Measurements from ENCODE around the gene SETD7.
A peak's percentile ranks its signal among the peaks of the same experiment; 100 is the strongest.

Gene SETD7

DNA sequence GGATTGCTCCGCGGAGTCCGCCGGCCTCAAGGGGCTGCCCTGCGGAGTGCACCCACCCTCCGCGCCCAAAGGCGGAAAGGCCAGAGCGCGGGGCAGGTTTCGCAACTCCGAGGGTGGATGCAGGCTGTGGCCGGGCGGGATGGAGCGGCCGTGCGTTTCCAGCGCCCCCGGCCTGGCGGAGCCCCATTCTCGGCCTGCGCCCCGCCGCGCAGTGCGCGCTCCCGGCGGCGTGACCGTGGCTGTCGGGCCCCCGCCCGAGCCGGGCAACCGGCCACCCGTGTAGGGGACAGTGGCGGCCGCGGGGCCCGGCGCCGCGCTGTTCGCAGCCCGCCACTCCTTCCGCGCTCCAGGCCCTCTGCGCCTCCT is 331 bp downstream of the SETD7 start:
- Histone ChIP-seq H3K27ac (ENCODE audit: low read depth, low read length, poor library complexity, severe bottlenecking) (peak overlapping the region; percentile 71), H3K4me1 (ENCODE audit: insufficient read depth, low read length, severe bottlenecking) (peaks cover 62% of the 10 kb centered on the region), H3K27me3 (ENCODE audit: insufficient read depth, low read length) (no peaks in the 10 kb centered on the region)

DNA sequence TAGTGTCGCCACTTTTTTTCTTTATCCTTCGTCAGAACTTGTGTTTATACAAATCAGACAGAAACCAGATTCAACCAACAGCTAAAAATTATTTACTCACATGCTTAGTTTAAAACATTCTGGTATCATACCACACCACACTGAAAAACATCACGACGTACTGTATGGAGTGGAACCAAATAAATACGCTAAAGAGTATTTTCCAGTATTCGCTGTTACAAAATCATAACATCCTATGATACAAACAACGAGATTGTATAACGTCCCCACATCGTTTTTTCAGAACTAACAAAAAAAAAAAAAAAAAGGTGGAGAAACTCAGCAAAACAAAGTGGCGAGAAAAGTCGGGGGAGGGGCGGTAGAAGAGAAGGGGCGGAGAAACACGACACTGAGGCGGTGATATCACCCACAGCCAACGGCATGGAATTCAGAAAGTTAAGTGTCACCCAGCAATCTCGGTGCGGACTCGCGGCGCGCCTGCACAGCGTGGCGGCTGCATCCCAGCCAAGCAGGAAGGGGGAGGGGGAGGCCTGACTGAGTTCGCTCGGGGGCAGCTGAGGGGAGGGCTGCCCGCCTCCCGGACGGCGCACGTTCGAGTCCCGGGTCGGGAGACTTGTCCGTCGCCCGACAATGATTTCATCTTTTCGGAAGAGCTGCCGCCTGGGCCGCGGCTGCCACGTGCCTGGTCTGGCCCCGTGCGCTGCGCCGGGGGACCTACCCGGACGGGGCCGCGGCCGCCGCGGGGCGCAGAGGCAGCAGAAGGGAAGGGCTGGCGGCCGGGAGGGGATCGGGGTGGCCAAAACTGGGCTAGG is 920 bp downstream of the SETD7 start:
- H2AFZ ChIP-seq (ENCODE audit: low read length): peak overlapping the region; percentile 38
- H3K4me2 ChIP-seq (ENCODE audit: low read length): peak overlapping the region; percentile 76
- peak overlapping the region; percentile 87 for H3K4me3 ChIP-seq (ENCODE audit: low read depth, low read length, poor library complexity, severe bottlenecking)
- H3K9me2 ChIP-seq (ENCODE audit: low read depth, low read length): no peaks in the 10 kb centered on the region
- peaks cover 4% of the 10 kb centered on the region; the same call in 1 of the 2 replicates for H3F3A ChIP-seq (ENCODE audit: insufficient read depth, low read length)
- no peaks in the 10 kb centered on the region for H3K36me3 ChIP-seq (ENCODE audit: insufficient read depth, low read length)
- peaks cover 49% of the 10 kb centered on the region for H3K79me2 ChIP-seq (ENCODE audit: insufficient read depth, low read length)
- TF ChIP-seq EZH2 (IDR thresholded peaks at IDR 0.05; ENCODE audit: borderline replicate concordance, low read length): no peak
- TF ChIP-seq, protein P1, sequence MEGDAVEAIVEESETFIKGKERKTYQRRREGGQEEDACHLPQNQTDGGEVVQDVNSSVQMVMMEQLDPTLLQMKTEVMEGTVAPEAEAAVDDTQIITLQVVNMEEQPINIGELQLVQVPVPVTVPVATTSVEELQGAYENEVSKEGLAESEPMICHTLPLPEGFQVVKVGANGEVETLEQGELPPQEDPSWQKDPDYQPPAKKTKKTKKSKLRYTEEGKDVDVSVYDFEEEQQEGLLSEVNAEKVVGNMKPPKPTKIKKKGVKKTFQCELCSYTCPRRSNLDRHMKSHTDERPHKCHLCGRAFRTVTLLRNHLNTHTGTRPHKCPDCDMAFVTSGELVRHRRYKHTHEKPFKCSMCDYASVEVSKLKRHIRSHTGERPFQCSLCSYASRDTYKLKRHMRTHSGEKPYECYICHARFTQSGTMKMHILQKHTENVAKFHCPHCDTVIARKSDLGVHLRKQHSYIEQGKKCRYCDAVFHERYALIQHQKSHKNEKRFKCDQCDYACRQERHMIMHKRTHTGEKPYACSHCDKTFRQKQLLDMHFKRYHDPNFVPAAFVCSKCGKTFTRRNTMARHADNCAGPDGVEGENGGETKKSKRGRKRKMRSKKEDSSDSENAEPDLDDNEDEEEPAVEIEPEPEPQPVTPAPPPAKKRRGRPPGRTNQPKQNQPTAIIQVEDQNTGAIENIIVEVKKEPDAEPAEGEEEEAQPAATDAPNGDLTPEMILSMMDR (IDR thresholded peaks at IDR 0.05; ENCODE audit: low read length): no peak
- peak overlapping the region; percentile 52 for H3K27ac ChIP-seq (ENCODE audit: low read depth, low read length, poor library complexity, severe bottlenecking)
- peak overlapping the region; percentile 71 for H3K9ac ChIP-seq (ENCODE audit: low read length)
- no peaks in the 10 kb centered on the region for H3K27me3 ChIP-seq (ENCODE audit: insufficient read depth, low read length)
- H3K9me3 ChIP-seq (ENCODE audit: low read length): no peaks in the 10 kb centered on the region
- H3K4me1 ChIP-seq (ENCODE audit: insufficient read depth, low read length, severe bottlenecking): peaks cover 60% of the 10 kb centered on the region
- H4K20me1 ChIP-seq (ENCODE audit: insufficient read depth, low read length): no peaks in the 10 kb centered on the region

More for the DNA sequence above, 331 bp downstream of the SETD7 start:
- H3K9me2 ChIP-seq (ENCODE audit: low read depth, low read length): no peaks in the 10 kb centered on the region
- no peaks in the 10 kb centered on the region for H3K36me3 ChIP-seq (ENCODE audit: insufficient read depth, low read length)
- H3K9me3 ChIP-seq (ENCODE audit: low read length): no peaks in the 10 kb centered on the region
- peak overlapping the region; percentile 76 for H3K4me2 ChIP-seq (ENCODE audit: low read length)
- H2AFZ ChIP-seq (ENCODE audit: low read length): no peak overlapping the region
- peaks cover 4% of the 10 kb centered on the region; the same call in 1 of the 2 replicates for H3F3A ChIP-seq (ENCODE audit: insufficient read depth, low read length)
- peaks cover 44% of the 10 kb centered on the region for H3K79me2 ChIP-seq (ENCODE audit: insufficient read depth, low read length)
- TF ChIP-seq, protein P1 (IDR thresholded peaks at IDR 0.05; ENCODE audit: low read length): no peak
- TF ChIP-seq EZH2 (IDR thresholded peaks at IDR 0.05; ENCODE audit: borderline replicate concordance, low read length): no peak
- H4K20me1 ChIP-seq (ENCODE audit: insufficient read depth, low read length): no peaks in the 10 kb centered on the region
- H3K4me3 ChIP-seq (ENCODE audit: low read depth, low read length, poor library complexity, severe bottlenecking): peak overlapping the region; percentile 87
- H3K9ac ChIP-seq (ENCODE audit: low read length): peak overlapping the region; percentile 71

DNA sequence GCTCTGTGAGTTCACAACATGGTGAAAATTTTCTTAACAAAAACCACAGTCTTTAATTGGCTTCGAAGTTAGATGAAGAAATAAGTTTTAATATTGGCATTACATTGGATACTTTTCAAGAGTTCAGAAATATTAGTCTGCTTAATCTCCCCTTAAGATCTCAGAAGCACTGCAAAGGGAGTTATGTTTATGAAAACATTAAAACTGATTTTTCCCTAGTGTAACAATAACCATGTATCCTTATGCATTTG is 1.5 kb downstream of the SETD7 start:
- Histone ChIP-seq H3K9ac (ENCODE audit: low read length) (peak overlapping the region; percentile 71), H3F3A (ENCODE audit: insufficient read depth, low read length) (peaks cover 4% of the 10 kb centered on the region; the same call in 1 of the 2 replicates), H3K9me2 (ENCODE audit: low read depth, low read length) (no peaks in the 10 kb centered on the region), H4K20me1 (ENCODE audit: insufficient read depth, low read length) (no peaks in the 10 kb centered on the region), H3K4me2 (ENCODE audit: low read length) (peak overlapping the region; percentile 76), H3K36me3 (ENCODE audit: insufficient read depth, low read length) (no peaks in the 10 kb centered on the region), H3K4me3 (ENCODE audit: low read depth, low read length, poor library complexity, severe bottlenecking) (peak overlapping the region; percentile 87), H3K79me2 (ENCODE audit: insufficient read depth, low read length) (peaks cover 55% of the 10 kb centered on the region), H3K4me1 (ENCODE audit: insufficient read depth, low read length, severe bottlenecking) (peaks cover 57% of the 10 kb centered on the region), H3K9me3 (ENCODE audit: low read length) (no peaks in the 10 kb centered on the region), H3K27ac (ENCODE audit: low read depth, low read length, poor library complexity, severe bottlenecking) (peak overlapping the region; percentile 52), H3K27me3 (ENCODE audit: insufficient read depth, low read length) (no peaks in the 10 kb centered on the region), H2AFZ (ENCODE audit: low read length) (peak overlapping the region; percentile 38)
- no peak for TF ChIP-seq EZH2 (IDR thresholded peaks at IDR 0.05; ENCODE audit: borderline replicate concordance, low read length)
- TF ChIP-seq, protein P1 (IDR thresholded peaks at IDR 0.05; ENCODE audit: low read length): no peak

Measured in OCI-LY1 (cell line).